H9 (cell line): ENCODE measurements around the gene DISP3. TPM values are rescaled to one million over a fixed set of nuclear protein-coding genes. Genes with fewer than 3 reads are reported as not detected.

Experiments used
- DNase-seq: peaks from one replicate; pipeline ENCODE4 v3.0.0-alpha.2; 2017
- H2AFZ ChIP-seq: one replicate; pipeline ENCODE4 v1.6.1; 2013; ENCODE audit warnings: mild to moderate bottlenecking, low read length, control low read depth, moderate library complexity
- H2AK5ac ChIP-seq: 2 replicates; pipeline ENCODE4 v1.6.1; 2013; ENCODE audit warnings: low read length, control low read depth, mixed read lengths; ENCODE audit not compliant: insufficient read length
- H2BK120ac ChIP-seq: one replicate; pipeline ENCODE4 v1.6.1; 2013; ENCODE audit warnings: low read depth, mild to moderate bottlenecking, low read length, control low read depth, inconsistent platforms; ENCODE audit not compliant: poor library complexity, severe bottlenecking
- H2BK12ac ChIP-seq: 2 replicates; pipeline ENCODE4 v1.6.1; 2013; ENCODE audit warnings: low read length, control low read depth, mixed read lengths, low read depth; ENCODE audit not compliant: insufficient read length
- H2BK15ac ChIP-seq: 2 replicates; pipeline ENCODE4 v1.6.1; 2013; ENCODE audit warnings: low read depth, low read length, control low read depth
- H2BK20ac ChIP-seq: one replicate; pipeline ENCODE4 v1.6.1; 2013; ENCODE audit warnings: low read depth, mild to moderate bottlenecking, low read length, control low read depth, inconsistent platforms; ENCODE audit not compliant: poor library complexity, severe bottlenecking
- H2BK5ac ChIP-seq: 2 replicates; pipeline ENCODE4 v1.6.1; 2013; ENCODE audit warnings: low read length, control low read depth, mixed read lengths; ENCODE audit not compliant: insufficient read length
- H3K14ac ChIP-seq: 2 replicates; pipeline ENCODE4 v1.6.1; 2013; ENCODE audit warnings: low read length, control low read depth; ENCODE audit not compliant: insufficient read depth
- H3K18ac ChIP-seq: 2 replicates; pipeline ENCODE4 v1.6.1; 2013; ENCODE audit warnings: low read depth, mild to moderate bottlenecking, mixed read lengths, low read length, control low read depth; ENCODE audit not compliant: insufficient read length
- H3K23ac ChIP-seq: 2 replicates; pipeline ENCODE4 v1.6.1; 2013; ENCODE audit warnings: low read length, control low read depth, mixed read lengths, low read depth; ENCODE audit not compliant: insufficient read length
- H3K23me2 ChIP-seq: 2 replicates; pipeline ENCODE4 v1.6.1; 2013; ENCODE audit warnings: low read depth, mild to moderate bottlenecking, mixed read lengths, low read length, control low read depth; ENCODE audit not compliant: insufficient read length, poor library complexity, severe bottlenecking
- H3K27ac ChIP-seq: 2 replicates; pipeline ENCODE4 v1.5.1; 2013; ENCODE audit warnings: low read length, control low read depth, mixed read lengths, low read depth; ENCODE audit not compliant: insufficient read length
- H3K27me3 ChIP-seq: 2 replicates; pipeline ENCODE4 v1.6.1; 2013; ENCODE audit warnings: low read length, control low read depth, inconsistent platforms; ENCODE audit not compliant: insufficient read depth
- H3K4ac ChIP-seq: 2 replicates; pipeline ENCODE4 v1.6.1; 2013; ENCODE audit warnings: low read depth, mild to moderate bottlenecking, control low read depth, inconsistent platforms, low read length, moderate library complexity
- H3K4me1 ChIP-seq: 2 replicates; pipeline ENCODE4 v1.6.1; 2013; ENCODE audit warnings: low read length, control low read depth, inconsistent platforms; ENCODE audit not compliant: insufficient read depth
- H3K4me2 ChIP-seq: 2 replicates; pipeline ENCODE4 v1.6.1; 2013; ENCODE audit warnings: low read length, control low read depth, mixed read lengths; ENCODE audit not compliant: insufficient read length, insufficient read depth
- H3K56ac ChIP-seq: 2 replicates; pipeline ENCODE4 v1.6.1; 2013; ENCODE audit warnings: low read depth, mild to moderate bottlenecking, mixed read lengths, low read length, control low read depth; ENCODE audit not compliant: insufficient read length
- H3K79me1 ChIP-seq: 2 replicates; pipeline ENCODE4 v1.6.1; 2013; ENCODE audit warnings: low read depth, mild to moderate bottlenecking, moderate library complexity, low read length, control low read depth, inconsistent platforms; ENCODE audit not compliant: insufficient read depth, poor library complexity, severe bottlenecking
- H3K79me2 ChIP-seq: 2 replicates; pipeline ENCODE4 v1.6.1; 2013; ENCODE audit warnings: low read length, control low read depth, inconsistent platforms; ENCODE audit not compliant: insufficient read depth
- H3K9ac ChIP-seq: 2 replicates; pipeline ENCODE4 v1.6.1; 2013; ENCODE audit warnings: low read length, control low read depth, mixed read lengths; ENCODE audit not compliant: insufficient read length; ENCODE audit errors: extremely low read depth
- H3K9me3 ChIP-seq: one replicate; pipeline ENCODE4 v1.6.1; 2013; ENCODE audit warnings: low read depth, low read length, inconsistent platforms; ENCODE audit not compliant: control insufficient read depth
- H3T11ph ChIP-seq: one replicate; pipeline ENCODE4 v1.6.1; 2013; ENCODE audit warnings: mild to moderate bottlenecking, low read length, control low read depth, inconsistent platforms
- H4K20me1 ChIP-seq: one replicate; pipeline ENCODE4 v1.6.1; 2013; ENCODE audit not compliant: control insufficient read depth, insufficient read length, insufficient read depth
- H4K5ac ChIP-seq: 2 replicates; pipeline ENCODE4 v1.6.1; 2013; ENCODE audit warnings: low read depth, mild to moderate bottlenecking, mixed read lengths, low read length, control low read depth; ENCODE audit not compliant: insufficient read length
- H4K8ac ChIP-seq: replicated peaks from 2 replicates; pipeline ENCODE4 v1.6.1; 2013; ENCODE audit warnings: low read length, control low read depth, mixed read lengths, low read depth; ENCODE audit not compliant: insufficient read length
- H4K91ac ChIP-seq: 2 replicates; pipeline ENCODE4 v1.6.1; 2013; ENCODE audit warnings: low read depth, mild to moderate bottlenecking, moderate library complexity, mixed read lengths, low read length, control low read depth; ENCODE audit not compliant: insufficient read length
- H3K27ac Mint-ChIP-seq, 3 experiments: 2 replicates in 2 of 3; 3 replicates in 1 of 3; pipeline ENCODE4 v1.8.0; 2020 to 2021; ENCODE audit warnings: mixed read lengths in 3 of 3, mild to moderate bottlenecking in 1 of 3, moderate library complexity in 1 of 3
- H3K27me3 Mint-ChIP-seq: 2 replicates; pipeline ENCODE4 v1.8.0; 2021; ENCODE audit warnings: low read depth, mild to moderate bottlenecking, moderate library complexity, mixed read lengths
- H3K36me3 Mint-ChIP-seq, 3 experiments: 2 replicates in 2 of 3; 3 replicates in 1 of 3; pipeline ENCODE4 v1.8.0; 2020 to 2021; ENCODE audit warnings: low read depth in 3 of 3, mixed read lengths in 3 of 3; ENCODE audit not compliant: insufficient read depth in 1 of 3
- H3K4me1 Mint-ChIP-seq, 2 experiments: 2 replicates each; pipeline ENCODE4 v1.8.0; 2020; ENCODE audit warnings: mixed read lengths in 2 of 2
- H3K4me3 Mint-ChIP-seq, 2 experiments: 2 replicates in 1 of 2; 3 replicates in 1 of 2; pipeline ENCODE4 v1.8.0; 2020 to 2021; ENCODE audit warnings: mild to moderate bottlenecking in 2 of 2, mixed read lengths in 2 of 2, moderate library complexity in 1 of 2
- H3K9me3 Mint-ChIP-seq, 2 experiments: 2 replicates in 1 of 2; 3 replicates in 1 of 2; pipeline ENCODE4 v1.8.0; 2020; ENCODE audit warnings: mild to moderate bottlenecking in 2 of 2, mixed read lengths in 2 of 2, moderate library complexity in 1 of 2
- CTCF ChIP-seq: fragments of 200-600 bp; sonication (generic); conservative IDR thresholded peaks from 3 replicates; pipeline ENCODE4 v1.8.0; 2021; ENCODE audit warnings: antibody characterized with exemption, mild to moderate bottlenecking
- WGBS: extraction: QIAGEN DNeasy Blood & Tissue Kit; methylation state at CpG from one replicate; pipeline ENCODE4 v1.1.7; 2013; ENCODE audit warnings: missing lambda C conversion rate, low lambda C conversion rate, mixed read lengths; ENCODE audit not compliant: insufficient read length; ENCODE audit errors: extremely low coverage; 5-methylcytosine and 5-hydroxymethylcytosine counted together
- total RNA-seq: library from RNA; stranded (reverse); gene quantifications from 2 replicates; pipeline ENCODE4 v1.2.1, GENCODE V29; 2021

DISP3 gene
- total RNA-seq, 1 experiment from 2014 or later = 3.5 TPM

- H3K9me3 Mint-ChIP-seq = no peaks in the 10 kb centered on the region; a peak in 1 of 5 replicates
- Histone ChIP-seq H3K79me1 (no peaks in the 10 kb centered on the region), H4K20me1 (no peaks in the 10 kb centered on the region), H2BK15ac (no peak overlapping the region), H3T11ph (no peak overlapping the region), H3K23me2 (no peaks in the 10 kb centered on the region), H3K23ac (no peak overlapping the region), H2BK12ac (no peak overlapping the region), H3K4me2 (no peak overlapping the region), H3K14ac (peak overlapping the region; percentile 36; the same call in 1 of the 2 replicates), H2AFZ (no peak overlapping the region), H3K79me2 (no peaks in the 10 kb centered on the region), H2BK5ac (no peak overlapping the region), H3K4me1 (no peaks in the 10 kb centered on the region; the same call in 1 of the 2 replicates), H2BK120ac (no peak overlapping the region), H3K18ac (peak overlapping the region; percentile 13), H2AK5ac (no peak overlapping the region), H4K8ac (no peak overlapping the region), H3K9me3 (no peaks in the 10 kb centered on the region), H4K91ac (no peak overlapping the region), H3K56ac (no peak overlapping the region), H3K27ac (no peak overlapping the region), H3K27me3 (no peaks in the 10 kb centered on the region), H4K5ac (no peak overlapping the region), H3K9ac (no peak overlapping the region), H2BK20ac (no peak overlapping the region), H3K4ac (no peak overlapping the region)
- H3K36me3 Mint-ChIP-seq = peaks cover 2 to 5% (median 2%) of the 10 kb centered on the region in 3 experiments; a peak in 2 of 7 replicates
- no peak overlapping the region for H3K4me3 Mint-ChIP-seq
- no peak overlapping the region; a peak in 1 of 7 replicates for H3K27ac Mint-ChIP-seq
- WGBS = no CpG with 5 or more reads among the region's 19 CpGs
- DNase-seq = no peak
- peaks cover 9 to 15% of the 10 kb centered on the region in 2 experiments for H3K4me1 Mint-ChIP-seq
- no peaks in the 10 kb centered on the region for H3K27me3 Mint-ChIP-seq
- no peak for TF ChIP-seq CTCF
These were observed 52.4 kb downstream of the DISP3 start for GRCh38 chr1:11531314-11531870.
